ENCODE measurements around the gene PTGES2.
"Not testable (repeated sequence)": the region's sequence is repeated elsewhere in the genome, so short reads cannot be mapped to it uniquely, and the experiment has no call there.

PTGES2 gene

GRCh38 chr9:128141604-128142003 is 14.1 kb upstream of the PTGES2 start:
- Histone ChIP-seq H3K27me3 (no peaks in the 10 kb centered on the region), H3K4me1 (no peaks in the 10 kb centered on the region), H3K9me3 (no peaks in the 10 kb centered on the region), H3K4me3 (ENCODE audit: low read depth, low read length) (no peak overlapping the region), H3K36me3 (no peaks in the 10 kb centered on the region)
- no peak for DNase-seq
- no peak for TF ChIP-seq CTCF (IDR thresholded peaks at IDR 0.05; ENCODE audit: low read depth, low read length)

- Histone ChIP-seq H3K27me3 (no peaks in the 10 kb centered on the region), H3K9me3 (no peaks in the 10 kb centered on the region), H3K4me3 (ENCODE audit: low read depth, low read length) (no peak overlapping the region), H3K36me3 (no peaks in the 10 kb centered on the region), H3K4me1 (no peaks in the 10 kb centered on the region)
- TF ChIP-seq CTCF (IDR thresholded peaks at IDR 0.05; ENCODE audit: low read depth, low read length) = no peak
- DNase-seq = no peak
These were observed 12.1 kb upstream of the PTGES2 start for GRCh38 chr9:128139621-128140020.

GRCh38 chr9:128138001-128138400 is 10.5 kb upstream of the PTGES2 start:
- no peak for DNase-seq
- Histone ChIP-seq H3K27me3 (no peaks in the 10 kb centered on the region), H3K36me3 (no peaks in the 10 kb centered on the region), H3K9me3 (no peaks in the 10 kb centered on the region), H3K4me1 (no peaks in the 10 kb centered on the region), H3K4me3 (ENCODE audit: low read depth, low read length) (no peak overlapping the region)
- no peak for TF ChIP-seq CTCF (IDR thresholded peaks at IDR 0.05; ENCODE audit: low read depth, low read length)

GRCh38 chr9:128136816-128137793 is 9.6 kb upstream of the PTGES2 start:
- H3K9me3 ChIP-seq = no peaks in the 10 kb centered on the region
- H3K27me3 ChIP-seq = no peaks in the 10 kb centered on the region
- no peak for DNase-seq
- H3K4me1 ChIP-seq = peaks cover 1% of the 10 kb centered on the region
- no peak overlapping the region for H3K4me3 ChIP-seq (ENCODE audit: low read depth, low read length)
- no peaks in the 10 kb centered on the region for H3K36me3 ChIP-seq
- TF ChIP-seq CTCF (IDR thresholded peaks at IDR 0.05; ENCODE audit: low read depth, low read length) = no peak

GRCh38 chr9:128135561-128135960 is 8.0 kb upstream of the PTGES2 start:
- not testable (repeated sequence) for H3K4me1 ChIP-seq; H3K36me3 ChIP-seq; H3K4me3 ChIP-seq (ENCODE audit: low read depth, low read length); H3K9me3 ChIP-seq; H3K27me3 ChIP-seq; DNase-seq

GRCh38 chr9:128132139-128132538 is 4.6 kb upstream of the PTGES2 start:
- not testable (repeated sequence) for H3K36me3 ChIP-seq; H3K4me3 ChIP-seq (ENCODE audit: low read depth, low read length); H3K9me3 ChIP-seq; H3K27me3 ChIP-seq; H3K4me1 ChIP-seq; DNase-seq

- H3K36me3 ChIP-seq; DNase-seq; H3K4me1 ChIP-seq; H3K4me3 ChIP-seq (ENCODE audit: low read depth, low read length); H3K27me3 ChIP-seq; H3K9me3 ChIP-seq: not testable (repeated sequence)
These were observed 3.8 kb upstream of the PTGES2 start for GRCh38 chr9:128131346-128131745.

- not testable (repeated sequence) for H3K4me1 ChIP-seq; H3K36me3 ChIP-seq; DNase-seq; H3K4me3 ChIP-seq (ENCODE audit: low read depth, low read length); H3K9me3 ChIP-seq; H3K27me3 ChIP-seq
These were observed 3.1 kb upstream of the PTGES2 start for GRCh38 chr9:128130651-128131050.

Measured in BE2C (cell line).